ENCODE measurements around the gene PARD3B. TPM values are rescaled to one million over a fixed set of nuclear protein-coding genes. Genes with fewer than 3 reads are reported as not detected.

Gene PARD3B
- total RNA-seq, 1 experiment from 2014 or later, result 6.4 TPM

- H3K27me3 ChIP-seq (ENCODE audit: insufficient read depth, low read length), result peaks cover 2% of the 10 kb centered on the region; the same call in 1 of the 2 replicates
- no peak overlapping the region for H2BK5ac ChIP-seq (ENCODE audit: insufficient read length, low read length)
- H3K36me3 Mint-ChIP-seq (ENCODE audit: insufficient read depth in 1 of 3, low read depth in 3 of 3), result no peaks in the 10 kb centered on the region
- no peaks in the 10 kb centered on the region for H4K20me1 ChIP-seq (ENCODE audit: control insufficient read depth, insufficient read depth, insufficient read length)
- no peak overlapping the region for H3K56ac ChIP-seq (ENCODE audit: insufficient read length, low read depth, low read length)
- H2BK120ac ChIP-seq (ENCODE audit: low read depth, low read length, poor library complexity, severe bottlenecking), result no peak overlapping the region
- no peak overlapping the region for H2BK15ac ChIP-seq (ENCODE audit: low read depth, low read length)
- DNase-seq, result peak; percentile 54
- H3K4me1 ChIP-seq (ENCODE audit: insufficient read depth, low read length), result peaks cover 4% of the 10 kb centered on the region; the same call in 1 of the 2 replicates
- no peak overlapping the region for H3K27ac Mint-ChIP-seq
- H4K5ac ChIP-seq (ENCODE audit: insufficient read length, low read depth, low read length), result no peak overlapping the region
- H2AK5ac ChIP-seq (ENCODE audit: insufficient read length, low read length), result no peak overlapping the region
- no peaks in the 10 kb centered on the region for H3K9me3 Mint-ChIP-seq
- H3K23me2 ChIP-seq (ENCODE audit: insufficient read length, low read depth, low read length, poor library complexity, severe bottlenecking), result no peaks in the 10 kb centered on the region
- no peak overlapping the region for H3K4me3 Mint-ChIP-seq
- no peak overlapping the region for H4K91ac ChIP-seq (ENCODE audit: insufficient read length, low read depth, low read length)
- no CpG with 5 or more reads among the region's 10 CpGs for WGBS (ENCODE audit: extremely low coverage, insufficient read length, low lambda C conversion rate)
- no peak overlapping the region for H3K27ac ChIP-seq (ENCODE audit: insufficient read length, low read depth, low read length)
- H3K9me3 ChIP-seq (ENCODE audit: control insufficient read depth, low read depth, low read length), result no peaks in the 10 kb centered on the region
- no peak for TF ChIP-seq CTCF (conservative IDR thresholded peaks at IDR 0.05)
- no peak overlapping the region for H3T11ph ChIP-seq (ENCODE audit: low read length)
- H3K23ac ChIP-seq (ENCODE audit: insufficient read length, low read depth, low read length), result no peak overlapping the region
- no peak overlapping the region for H3K18ac ChIP-seq (ENCODE audit: insufficient read length, low read depth, low read length)
- H3K4ac ChIP-seq (ENCODE audit: low read depth, low read length), result no peak overlapping the region
- H3K14ac ChIP-seq (ENCODE audit: insufficient read depth, low read length), result no peak overlapping the region
- H3K9ac ChIP-seq (ENCODE audit: extremely low read depth, insufficient read length, low read length), result no peak overlapping the region
- H3K79me1 ChIP-seq (ENCODE audit: insufficient read depth, low read depth, low read length, poor library complexity, severe bottlenecking), result no peaks in the 10 kb centered on the region
- peak overlapping the region; percentile 9 for H3K4me2 ChIP-seq (ENCODE audit: insufficient read depth, insufficient read length, low read length)
- no peak overlapping the region for H2BK20ac ChIP-seq (ENCODE audit: low read depth, low read length, poor library complexity, severe bottlenecking)
- H3K79me2 ChIP-seq (ENCODE audit: insufficient read depth, low read length), result no peaks in the 10 kb centered on the region
- peak overlapping the region; percentile 86 for H2AFZ ChIP-seq (ENCODE audit: low read length)
- H4K8ac ChIP-seq (replicated peaks; ENCODE audit: insufficient read length, low read depth, low read length), result no peak overlapping the region
- no peak overlapping the region for H2BK12ac ChIP-seq (ENCODE audit: insufficient read length, low read depth, low read length)
- peaks cover 8% of the 10 kb centered on the region for H3K27me3 Mint-ChIP-seq (ENCODE audit: low read depth)
- H3K4me1 Mint-ChIP-seq, result no peaks in the 10 kb centered on the region; a peak in 1 of 4 replicates
Observed at GRCh38 chr2:204538182-204539018, 6.9 kb upstream of the PARD3B start.

Data from H9 (cell line).